ENCODE data around the gene SYT7. TPM values are rescaled to one million over a fixed set of nuclear protein-coding genes. Genes with fewer than 3 reads are reported as not detected.

Gene SYT7
- total and polyA plus RNA-seq, 2 donors (not counting 1 experiment from before 2014, with no cell fraction given), result not detected

GRCh38 chr11:61629082-61629833 is 48.4 kb upstream of the SYT7 start:
- intact Hi-C loops (cut with micrococcal nuclease), result no loop called here
- H3K4me3 Mint-ChIP-seq, result no peak overlapping the region
- H3K79me2 ChIP-seq (ENCODE audit: control insufficient read depth, insufficient read depth, low read length), result no peaks in the 10 kb centered on the region
- ChIA-PET CTCF (no interaction called here), POLR2A (interaction anchor here (0.5 kb wide), 1 partner anchor 1619 kb away, joined by 4 read pairs; no protein-coding TSS in a partner anchor)
- H3K4me1 ChIP-seq (ENCODE audit: control insufficient read depth in 2 of 2, insufficient read depth in 2 of 2, low read length in 2 of 2), result no peaks in the 10 kb centered on the region
- TF ChIP-seq CTCF (IDR thresholded peaks at IDR 0.05) (no peak), EZH2 (IDR thresholded peaks at IDR 0.05; ENCODE audit: borderline replicate concordance, insufficient read depth, low read depth, low read length, poor library complexity, severe bottlenecking) (no peak)
- H3K9me3 Mint-ChIP-seq (ENCODE audit: insufficient read depth), result no peaks in the 10 kb centered on the region
- no peak overlapping the region for H2AFZ ChIP-seq (ENCODE audit: insufficient read depth, low read depth, low read length, poor library complexity, severe bottlenecking)
- no peak overlapping the region for H3K9ac ChIP-seq (ENCODE audit: low read length)
- no peaks in the 10 kb centered on the region for H4K20me1 ChIP-seq (ENCODE audit: control insufficient read depth, insufficient read depth, low read length, poor library complexity, severe bottlenecking)
- no peaks in the 10 kb centered on the region for H3K27me3 ChIP-seq (replicated peaks in 1 of 4; ENCODE audit: control extremely low read depth in 1 of 4, control insufficient read depth in 3 of 4, insufficient read depth in 4 of 4, low read length in 3 of 4)
- H3K27me3 Mint-ChIP-seq, result peaks cover 18% of the 10 kb centered on the region
- 93% methylated on average over 14 of the region's 18 CpGs for whole genome bisulfite sequencing (ENCODE audit: insufficient coverage)
- no peak overlapping the region for H3K4me3 ChIP-seq (ENCODE audit: control extremely low read depth in 1 of 5, extremely low read depth in 1 of 5, insufficient read depth in 1 of 5, low read depth in 2 of 5, low read length in 4 of 5)
- H3K27ac Mint-ChIP-seq, result no peak overlapping the region
- no peak for DNase-seq
- ATAC-seq (ENCODE audit: low read depth), result no peak
- no peak overlapping the region for H3K4me2 ChIP-seq (replicated peaks; ENCODE audit: low read depth, low read length, poor library complexity, severe bottlenecking)
- H3K27ac ChIP-seq (ENCODE audit: low read length in 2 of 2), result no peak overlapping the region
- no peaks in the 10 kb centered on the region for H3K4me1 Mint-ChIP-seq
- H3K36me3 ChIP-seq (replicated peaks in 1 of 2; ENCODE audit: control extremely low read depth in 1 of 2, control insufficient read depth in 1 of 2, extremely low read depth in 1 of 2, insufficient read depth in 2 of 2, low read length in 1 of 2), result no peaks in the 10 kb centered on the region
- peaks cover 0 to 7% (median 0%) of the 10 kb centered on the region in 3 donors for H3K9me3 ChIP-seq (ENCODE audit: control extremely low read depth in 1 of 3, control insufficient read depth in 2 of 3, insufficient read depth in 1 of 3, low read length in 2 of 3)

DNA sequence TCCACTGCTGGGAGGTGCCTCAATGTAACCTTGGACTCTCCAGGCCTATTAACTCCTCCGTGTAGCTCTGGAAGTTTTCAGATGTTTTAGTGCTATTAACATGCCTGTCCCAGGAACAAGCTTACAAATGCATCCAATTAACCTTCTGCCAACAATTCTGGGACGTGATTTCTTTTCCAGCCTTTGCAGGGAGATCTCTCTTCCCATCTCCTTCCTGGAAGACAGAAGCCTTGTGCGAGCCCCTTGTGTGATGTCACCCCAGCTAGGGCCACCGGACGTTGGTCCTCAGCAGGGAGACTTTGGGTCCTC is 47.7 kb upstream of the SYT7 start:
- Histone ChIP-seq H3K9ac (ENCODE audit: low read length) (no peak overlapping the region), H3K27me3 (replicated peaks in 1 of 4; ENCODE audit: control extremely low read depth in 1 of 4, control insufficient read depth in 3 of 4, insufficient read depth in 4 of 4, low read length in 3 of 4) (no peaks in the 10 kb centered on the region), H3K9me3 (ENCODE audit: control extremely low read depth in 1 of 3, control insufficient read depth in 2 of 3, insufficient read depth in 1 of 3, low read length in 2 of 3) (peaks cover 0 to under 1% (median 0%) of the 10 kb centered on the region in 3 donors), H4K20me1 (ENCODE audit: control insufficient read depth, insufficient read depth, low read length, poor library complexity, severe bottlenecking) (no peaks in the 10 kb centered on the region), H3K27ac (ENCODE audit: low read length in 2 of 2) (no peak overlapping the region), H3K79me2 (ENCODE audit: control insufficient read depth, insufficient read depth, low read length) (no peaks in the 10 kb centered on the region), H2AFZ (ENCODE audit: insufficient read depth, low read depth, low read length, poor library complexity, severe bottlenecking) (no peak overlapping the region), H3K4me2 (replicated peaks; ENCODE audit: low read depth, low read length, poor library complexity, severe bottlenecking) (no peak overlapping the region), H3K4me3 (ENCODE audit: control extremely low read depth in 1 of 5, extremely low read depth in 1 of 5, insufficient read depth in 1 of 5, low read depth in 2 of 5, low read length in 4 of 5) (no peak overlapping the region), H3K36me3 (replicated peaks in 1 of 2; ENCODE audit: control extremely low read depth in 1 of 2, control insufficient read depth in 1 of 2, extremely low read depth in 1 of 2, insufficient read depth in 2 of 2, low read length in 1 of 2) (no peaks in the 10 kb centered on the region), H3K4me1 (ENCODE audit: control insufficient read depth in 2 of 2, insufficient read depth in 2 of 2, low read length in 2 of 2) (no peaks in the 10 kb centered on the region)
- no peaks in the 10 kb centered on the region for H3K4me1 Mint-ChIP-seq
- CTCF ChIA-PET, result interaction anchor here (1.4 kb wide), 1 partner anchor 9 kb away, joined by 4 read pairs; no protein-coding TSS in a partner anchor
- peaks cover 18% of the 10 kb centered on the region for H3K27me3 Mint-ChIP-seq
- H3K4me3 Mint-ChIP-seq, result no peak overlapping the region
- intact Hi-C loops (cut with micrococcal nuclease), result no loop called here
- no peaks in the 10 kb centered on the region for H3K9me3 Mint-ChIP-seq (ENCODE audit: insufficient read depth)
- no peak overlapping the region for H3K27ac Mint-ChIP-seq
- 92% methylated on average over 4 of the region's 5 CpGs for WGBS (ENCODE audit: insufficient coverage)
- DNase-seq (no peak), ATAC-seq (ENCODE audit: low read depth) (no peak)
- TF ChIP-seq EZH2 (IDR thresholded peaks at IDR 0.05; ENCODE audit: borderline replicate concordance, insufficient read depth, low read depth, low read length, poor library complexity, severe bottlenecking) (no peak), CTCF (IDR thresholded peaks at IDR 0.05) (no peak)
- POLR2A ChIA-PET, result interaction anchor here (0.5 kb wide), 1 partner anchor 1620 kb away, joined by 4 read pairs; no protein-coding TSS in a partner anchor
